ENCODE results near the gene KRT33B. TPM values are rescaled to one million over a fixed set of nuclear protein-coding genes. Genes with fewer than 3 reads are reported as not detected.
"Not testable (repeated sequence)": the region's sequence is repeated elsewhere in the genome, so short reads cannot be mapped to it uniquely, and the experiment has no call there.

Gene KRT33B
- total RNA-seq, 1 experiment from 2014 or later, result not detected

- TF ChIP-seq CTCF (IDR thresholded peaks at IDR 0.05; ENCODE audit: insufficient read depth in 1 of 2, low read depth in 1 of 2, low read length in 1 of 2, severe bottlenecking in 1 of 2, unreplicated experiment in 1 of 2), result no peak
- Mint-ChIP-seq H3K4me3 (ENCODE audit: unreplicated experiment) (no peak overlapping the region), H3K4me1 (ENCODE audit: low read depth, unreplicated experiment) (no peaks in the 10 kb centered on the region), H3K27me3 (ENCODE audit: insufficient read depth, unreplicated experiment) (no peaks in the 10 kb centered on the region), H3K27ac (ENCODE audit: unreplicated experiment) (no peak overlapping the region), H3K9me3 (ENCODE audit: unreplicated experiment) (peaks cover 15% of the 10 kb centered on the region), H3K36me3 (ENCODE audit: insufficient read depth, unreplicated experiment) (no peaks in the 10 kb centered on the region)
- DNase-seq, result no peak
- Histone ChIP-seq H3K4me1 (no peaks in the 10 kb centered on the region), H3K27me3 (replicated peaks; ENCODE audit: control insufficient read depth, insufficient read depth, low read length) (no peaks in the 10 kb centered on the region), H3K4me3 (ENCODE audit: low read depth, low read length) (no peak overlapping the region), H3K36me3 (ENCODE audit: control insufficient read depth, insufficient read depth, low read length) (no peaks in the 10 kb centered on the region), H3K9me3 (no peaks in the 10 kb centered on the region)
- BruUV-seq (replicated peaks), result no TSS peak
- CTCF ChIA-PET, result interaction anchor here (1.1 kb wide), 1 partner anchor 70 kb away, joined by 4 read pairs; no protein-coding TSS in a partner anchor
- intact Hi-C loops (cut with micrococcal nuclease; ENCODE audit: unreplicated experiment), result no loop called here
- POLR2A ChIA-PET, result no interaction called here
Measured at GRCh38 chr17:41347869-41348760, 21.5 kb downstream of the KRT33B start.

- H3K9me3 ChIP-seq; CTCF ChIA-PET; H3K27me3 ChIP-seq (replicated peaks; ENCODE audit: control insufficient read depth, insufficient read depth, low read length); DNase-seq; H3K27ac Mint-ChIP-seq (ENCODE audit: unreplicated experiment); H3K36me3 ChIP-seq (ENCODE audit: control insufficient read depth, insufficient read depth, low read length); H3K4me3 Mint-ChIP-seq (ENCODE audit: unreplicated experiment); H3K4me1 Mint-ChIP-seq (ENCODE audit: low read depth, unreplicated experiment); H3K36me3 Mint-ChIP-seq (ENCODE audit: insufficient read depth, unreplicated experiment); H3K27me3 Mint-ChIP-seq (ENCODE audit: insufficient read depth, unreplicated experiment); intact Hi-C loops (cut with micrococcal nuclease; ENCODE audit: unreplicated experiment); BruUV-seq (replicated peaks); POLR2A ChIA-PET; H3K4me3 ChIP-seq (ENCODE audit: low read depth, low read length); H3K4me1 ChIP-seq: not testable (repeated sequence)
- H3K9me3 Mint-ChIP-seq (ENCODE audit: unreplicated experiment), result peaks cover 10% of the 10 kb centered on the region
Measured at GRCh38 chr17:41346421-41346820, 23.2 kb downstream of the KRT33B start.

GRCh38 chr17:41345992-41346391, 23.6 kb downstream of the KRT33B start:
- POLR2A ChIA-PET, result no interaction called here
- no peaks in the 10 kb centered on the region for H3K36me3 Mint-ChIP-seq (ENCODE audit: insufficient read depth, unreplicated experiment)
- H3K4me1 Mint-ChIP-seq (ENCODE audit: low read depth, unreplicated experiment), result no peaks in the 10 kb centered on the region
- H3K36me3 ChIP-seq (ENCODE audit: control insufficient read depth, insufficient read depth, low read length), result no peaks in the 10 kb centered on the region
- intact Hi-C loops (cut with micrococcal nuclease; ENCODE audit: unreplicated experiment), result no loop called here
- no peak for DNase-seq
- no peaks in the 10 kb centered on the region for H3K9me3 ChIP-seq
- no peak for TF ChIP-seq CTCF (IDR thresholded peaks at IDR 0.05; ENCODE audit: insufficient read depth in 1 of 2, low read depth in 1 of 2, low read length in 1 of 2, severe bottlenecking in 1 of 2, unreplicated experiment in 1 of 2)
- peaks cover 10% of the 10 kb centered on the region for H3K9me3 Mint-ChIP-seq (ENCODE audit: unreplicated experiment)
- BruUV-seq (replicated peaks), result no TSS peak
- H3K4me3 ChIP-seq (ENCODE audit: low read depth, low read length), result no peak overlapping the region
- no peak overlapping the region for H3K4me3 Mint-ChIP-seq (ENCODE audit: unreplicated experiment)
- no peaks in the 10 kb centered on the region for H3K27me3 Mint-ChIP-seq (ENCODE audit: insufficient read depth, unreplicated experiment)
- no peaks in the 10 kb centered on the region for H3K4me1 ChIP-seq
- H3K27me3 ChIP-seq (replicated peaks; ENCODE audit: control insufficient read depth, insufficient read depth, low read length), result no peaks in the 10 kb centered on the region
- no peak overlapping the region for H3K27ac Mint-ChIP-seq (ENCODE audit: unreplicated experiment)
- CTCF ChIA-PET, result no interaction called here
